ENCODE data around the gene SMARCAL1.

SMARCAL1 gene

GRCh38 chr2:216464104-216464720, 51.9 kb downstream of the SMARCAL1 start:
- H3K4me3 ChIP-seq (ENCODE audit: low read length): no peak overlapping the region
- no peak for TF ChIP-seq ZNF274 (IDR thresholded peaks at IDR 0.05; ENCODE audit: low read depth, low read length)

DNA sequence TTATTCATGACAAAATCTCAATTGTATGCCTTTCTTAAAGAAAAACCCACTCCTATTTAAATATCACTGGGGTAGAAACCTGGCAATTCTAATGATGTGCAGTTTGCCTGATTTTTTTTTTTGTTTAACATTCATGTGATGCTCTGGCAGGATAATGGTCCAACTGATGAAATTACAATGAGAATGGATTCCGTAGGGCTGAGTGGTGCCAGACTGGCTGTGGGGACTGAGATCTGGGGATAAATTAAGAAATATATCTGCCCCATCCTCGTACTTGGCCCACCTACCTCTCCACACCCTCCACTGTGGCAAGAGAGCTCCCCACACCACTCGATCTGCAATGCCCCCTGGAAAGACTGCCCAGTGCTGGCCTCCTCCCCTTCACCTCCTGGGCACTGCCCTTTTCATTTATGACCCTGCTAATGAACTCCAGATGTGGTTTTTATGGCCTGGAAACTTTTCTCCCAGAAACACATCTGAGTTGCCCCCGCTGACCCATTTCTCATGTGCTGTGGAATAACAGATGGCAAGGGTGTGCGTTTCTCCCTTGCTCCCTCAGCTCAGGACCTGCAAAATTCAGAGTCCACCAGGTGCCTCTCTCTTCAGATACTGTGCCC, 53.4 kb downstream of the SMARCAL1 start:
- no peak overlapping the region for H3K4me3 ChIP-seq (ENCODE audit: low read length)
- no peak for TF ChIP-seq ZNF274 (IDR thresholded peaks at IDR 0.05; ENCODE audit: low read depth, low read length)

DNA sequence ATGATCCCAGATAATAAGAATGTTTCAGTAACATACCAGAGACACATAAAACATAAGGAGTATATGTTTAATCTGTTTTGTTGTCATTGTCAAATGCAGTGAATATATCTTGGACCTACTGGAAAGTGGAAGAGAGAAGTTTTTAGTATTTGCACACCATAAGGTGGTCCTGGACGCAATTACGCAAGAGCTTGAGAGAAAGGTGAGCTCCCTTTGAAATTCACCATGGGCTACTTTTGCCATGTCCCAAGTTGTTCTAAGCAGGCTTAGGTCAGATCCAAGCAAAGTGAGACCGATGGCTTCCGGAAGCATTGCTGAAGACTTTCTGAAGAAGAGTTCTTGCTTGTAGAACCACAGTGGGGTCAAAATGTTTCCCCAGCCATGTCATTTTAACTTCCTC, 55.6 kb downstream of the SMARCAL1 start:
- H3K4me3 ChIP-seq (ENCODE audit: low read length): no peak overlapping the region
- no peak for TF ChIP-seq ZNF274 (IDR thresholded peaks at IDR 0.05; ENCODE audit: low read depth, low read length)

GRCh38 chr2:216469661-216470060, 57.4 kb downstream of the SMARCAL1 start:
- TF ChIP-seq ZNF274 (IDR thresholded peaks at IDR 0.05; ENCODE audit: low read depth, low read length): no peak
- H3K4me3 ChIP-seq (ENCODE audit: low read length): no peak overlapping the region

- H3K4me3 ChIP-seq (ENCODE audit: low read length): no peak overlapping the region
- no peak for TF ChIP-seq ZNF274 (IDR thresholded peaks at IDR 0.05; ENCODE audit: low read depth, low read length)
Measured at GRCh38 chr2:216473187-216473586, 60.9 kb downstream of the SMARCAL1 start.

GRCh38 chr2:216474925-216475670, 62.8 kb downstream of the SMARCAL1 start:
- no peak for TF ChIP-seq ZNF274 (IDR thresholded peaks at IDR 0.05; ENCODE audit: low read depth, low read length)
- no peak overlapping the region for H3K4me3 ChIP-seq (ENCODE audit: low read length)

DNA sequence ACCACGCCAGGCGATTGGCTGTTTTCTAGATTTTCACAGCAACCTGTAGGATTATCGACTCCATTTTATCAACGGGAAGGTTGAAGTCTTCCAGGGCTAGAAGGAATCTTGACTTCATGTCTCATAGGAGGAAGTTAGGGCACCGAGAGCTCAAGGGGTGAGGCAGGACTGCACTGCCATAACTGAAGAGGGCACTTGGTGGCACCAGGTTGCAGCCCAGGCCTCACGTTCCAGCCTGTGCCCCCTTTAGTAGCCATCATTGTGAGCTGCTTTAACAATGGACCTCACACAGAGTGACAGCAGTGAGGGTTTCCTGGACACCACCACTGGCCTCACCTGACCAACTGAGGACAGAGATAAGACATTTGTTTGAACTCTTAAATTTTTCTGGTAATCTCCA, 63.5 kb downstream of the SMARCAL1 start:
- H3K4me3 ChIP-seq (ENCODE audit: low read length): no peak overlapping the region
- TF ChIP-seq ZNF274 (IDR thresholded peaks at IDR 0.05; ENCODE audit: low read depth, low read length): no peak

GRCh38 chr2:216477283-216478035, 65.2 kb downstream of the SMARCAL1 start:
- no peak overlapping the region for H3K4me3 ChIP-seq (ENCODE audit: low read length)
- no peak for TF ChIP-seq ZNF274 (IDR thresholded peaks at IDR 0.05; ENCODE audit: low read depth, low read length)

GRCh38 chr2:216478151-216478550, 65.9 kb downstream of the SMARCAL1 start:
- no peak for TF ChIP-seq ZNF274 (IDR thresholded peaks at IDR 0.05; ENCODE audit: low read depth, low read length)
- no peak overlapping the region for H3K4me3 ChIP-seq (ENCODE audit: low read length)

DNA sequence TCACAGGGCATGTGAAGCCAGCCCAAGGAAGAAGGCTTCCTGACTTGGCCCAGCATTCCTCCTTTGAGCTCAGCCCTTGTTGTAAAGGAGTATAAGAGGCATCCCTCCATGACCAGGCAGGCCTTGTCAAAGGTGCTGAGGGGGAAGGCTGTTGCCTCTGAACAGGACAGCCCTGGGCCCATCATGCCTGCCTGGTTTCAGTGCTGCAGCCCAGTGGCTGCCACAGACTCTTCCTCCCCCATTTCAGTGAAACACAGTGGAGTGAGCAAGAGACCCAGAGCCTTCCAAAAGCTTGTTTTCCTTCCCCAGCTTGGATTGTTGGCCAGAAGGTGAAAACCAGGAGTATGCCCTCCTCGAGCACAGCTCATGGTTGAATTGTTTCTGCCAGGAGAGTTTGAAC, 66.5 kb downstream of the SMARCAL1 start:
- H3K4me3 ChIP-seq (ENCODE audit: low read length): no peak overlapping the region
- TF ChIP-seq ZNF274 (IDR thresholded peaks at IDR 0.05; ENCODE audit: low read depth, low read length): no peak

DNA sequence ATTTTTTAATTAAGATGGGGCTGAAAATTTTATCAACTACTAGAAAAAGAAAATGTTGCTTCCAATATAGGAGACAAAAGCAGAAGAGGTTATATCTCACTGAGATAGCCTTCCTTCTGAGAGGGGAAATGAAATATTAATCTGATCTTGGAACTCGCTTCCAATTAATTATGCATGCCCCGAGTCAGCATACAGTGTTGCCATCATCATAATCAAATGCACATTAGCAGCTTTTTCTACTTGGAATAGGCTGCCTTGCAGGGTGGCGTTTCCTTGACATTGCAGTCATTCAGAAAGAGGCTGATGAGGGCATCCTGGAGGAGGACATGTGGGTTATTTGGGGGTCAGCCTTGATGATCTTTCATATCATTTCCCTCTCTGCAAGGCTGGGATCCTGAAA, 67.9 kb downstream of the SMARCAL1 start:
- no peak overlapping the region for H3K4me3 ChIP-seq (ENCODE audit: low read length)
- TF ChIP-seq ZNF274 (IDR thresholded peaks at IDR 0.05; ENCODE audit: low read depth, low read length): no peak

DNA sequence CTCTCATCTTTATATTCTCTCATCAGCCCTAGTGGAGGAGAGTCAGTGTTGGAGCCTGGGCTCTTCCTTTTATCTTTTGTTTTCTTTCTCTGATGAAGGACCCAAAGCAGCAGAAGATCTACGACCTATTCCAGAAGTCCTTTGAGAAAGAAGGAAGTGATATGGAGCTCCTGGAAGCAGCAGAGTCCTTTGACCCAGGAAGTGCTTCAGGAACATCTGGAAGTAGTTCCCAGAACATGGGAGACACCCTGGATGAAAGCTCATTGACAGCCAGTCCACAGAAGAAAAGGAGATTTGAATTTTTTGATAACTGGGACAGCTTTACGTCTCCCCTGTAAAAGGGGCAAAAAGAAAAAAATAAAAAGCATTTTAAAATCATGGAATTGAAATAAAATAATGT, 70.4 kb downstream of the SMARCAL1 start:
- TF ChIP-seq ZNF274 (IDR thresholded peaks at IDR 0.05; ENCODE audit: low read depth, low read length): no peak
- no peak overlapping the region for H3K4me3 ChIP-seq (ENCODE audit: low read length)

DNA sequence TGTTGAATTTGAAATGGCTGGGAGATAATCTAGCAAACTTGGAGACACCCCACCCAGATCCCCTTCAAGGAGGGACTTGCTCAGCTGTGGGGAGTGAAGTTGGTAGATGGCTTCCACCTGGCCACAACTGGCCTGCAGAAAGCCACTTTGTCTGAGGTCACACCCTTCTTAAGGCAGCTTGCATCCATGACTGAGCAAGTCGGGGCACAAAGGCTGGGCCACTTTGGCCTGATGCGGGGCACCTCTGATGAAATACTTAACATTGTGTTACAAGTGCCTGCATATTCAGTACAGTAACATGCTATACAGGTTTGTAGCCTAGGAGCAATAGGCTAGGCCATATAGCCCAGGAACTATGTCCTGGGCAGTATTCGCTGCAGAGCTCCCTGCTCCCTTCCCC, 73.0 kb downstream of the SMARCAL1 start:
- no peak for TF ChIP-seq ZNF274 (IDR thresholded peaks at IDR 0.05; ENCODE audit: low read depth, low read length)

GRCh38 chr2:216485745-216486144, 73.5 kb downstream of the SMARCAL1 start:
- no peak for TF ChIP-seq ZNF274 (IDR thresholded peaks at IDR 0.05; ENCODE audit: low read depth, low read length)
- H3K4me3 ChIP-seq (ENCODE audit: low read length): no peak overlapping the region

More for the DNA sequence above, 73.0 kb downstream of the SMARCAL1 start:
- no peak overlapping the region for H3K4me3 ChIP-seq (ENCODE audit: low read length)
